HG03354 (cell line): ENCODE measurements around the gene KDM5C.
"Not testable (repeated sequence)": the region's sequence is repeated elsewhere in the genome, so short reads cannot be mapped to it uniquely, and the experiment has no call there.

ENCODE experiments used
- ATAC-seq: cut with Tn5 transposase; IDR thresholded peaks from one replicate; pipeline ENCODE4 v1.9.1; 2021; ENCODE audit warnings: mild to moderate bottlenecking; ENCODE audit not compliant: unreplicated experiment, poor library complexity, severe bottlenecking

The KDM5C gene

GRCh38 chrX:53211391-53211978, 13.5 kb downstream of the KDM5C start:
- no peak for ATAC-seq

GRCh38 chrX:53196678-53197077, 28.3 kb downstream of the KDM5C start:
- no peak for ATAC-seq

GRCh38 chrX:53195401-53195800, 29.6 kb downstream of the KDM5C start:
- no peak for ATAC-seq

GRCh38 chrX:53194308-53194707, 30.7 kb downstream of the KDM5C start:
- no peak for ATAC-seq

GRCh38 chrX:53193093-53193492, 31.9 kb downstream of the KDM5C start:
- ATAC-seq: no peak

GRCh38 chrX:53190363-53190960, 34.5 kb downstream of the KDM5C start:
- ATAC-seq: no peak

GRCh38 chrX:53188763-53189162, 36.2 kb downstream of the KDM5C start:
- peak; percentile 78 for ATAC-seq

- no peak for ATAC-seq
Observed at GRCh38 chrX:53186351-53186750, 38.7 kb downstream of the KDM5C start.

GRCh38 chrX:53184836-53185235, 40.2 kb downstream of the KDM5C start:
- ATAC-seq: no peak

- ATAC-seq: no peak
Observed at GRCh38 chrX:53171356-53171755, 53.7 kb downstream of the KDM5C start.

GRCh38 chrX:53166103-53166502, 58.9 kb downstream of the KDM5C start:
- ATAC-seq: no peak

GRCh38 chrX:53164566-53164965, 60.4 kb downstream of the KDM5C start:
- ATAC-seq: not testable (repeated sequence)

GRCh38 chrX:53163436-53163835, 61.6 kb downstream of the KDM5C start:
- ATAC-seq: no peak

- ATAC-seq: no peak
Observed at GRCh38 chrX:53160297-53160983, 64.6 kb downstream of the KDM5C start.

GRCh38 chrX:53159184-53159583, 65.8 kb downstream of the KDM5C start:
- no peak for ATAC-seq

GRCh38 chrX:53156207-53156596, 68.8 kb downstream of the KDM5C start:
- no peak for ATAC-seq

GRCh38 chrX:53155512-53156206, 69.3 kb downstream of the KDM5C start:
- ATAC-seq: no peak

- no peak for ATAC-seq
Observed at GRCh38 chrX:53153581-53153980, 71.4 kb downstream of the KDM5C start.
